AML-193 (cell line): ENCODE results near the gene FHOD3.
"Not testable (repeated sequence)": the region's sequence is repeated elsewhere in the genome, so short reads cannot be mapped to it uniquely, and the experiment has no call there.

Experiments used
- DNase-seq, 2 experiments: peaks; one replicate each; lab custom pipeline; 2025; lab: John Stamatoyannopoulos, UW

FHOD3 gene

DNA sequence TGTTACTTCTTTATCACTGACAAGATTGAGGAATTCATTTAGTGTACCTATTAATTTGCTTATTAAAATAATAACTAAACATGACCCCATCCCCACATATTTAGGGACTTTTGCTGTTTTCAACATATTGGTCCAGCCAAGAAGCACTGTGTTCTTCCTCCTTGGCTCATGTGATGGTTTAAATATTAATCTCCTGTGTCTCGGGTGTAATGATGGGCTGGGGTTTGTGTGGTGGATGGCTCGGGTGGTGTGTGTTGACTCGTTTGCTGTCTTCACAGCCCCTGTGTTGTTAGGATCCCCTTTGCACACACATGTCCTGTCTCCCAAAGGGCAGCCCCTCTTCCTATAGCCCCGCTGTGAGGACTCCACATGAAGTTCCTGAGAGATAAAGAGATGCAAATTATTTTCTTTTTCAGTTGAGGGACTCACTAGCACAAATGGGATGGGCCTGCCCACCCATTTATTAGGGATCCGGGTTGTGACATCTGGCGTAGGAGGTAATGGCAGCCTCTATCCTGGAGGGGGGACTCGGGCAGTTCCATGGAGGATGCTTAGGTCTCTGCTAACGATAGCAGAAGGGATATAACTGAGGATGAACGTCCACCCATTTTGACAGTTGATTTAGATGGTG lies 53.4 kb downstream of the FHOD3 start:
- DNase-seq: no peak

DNA sequence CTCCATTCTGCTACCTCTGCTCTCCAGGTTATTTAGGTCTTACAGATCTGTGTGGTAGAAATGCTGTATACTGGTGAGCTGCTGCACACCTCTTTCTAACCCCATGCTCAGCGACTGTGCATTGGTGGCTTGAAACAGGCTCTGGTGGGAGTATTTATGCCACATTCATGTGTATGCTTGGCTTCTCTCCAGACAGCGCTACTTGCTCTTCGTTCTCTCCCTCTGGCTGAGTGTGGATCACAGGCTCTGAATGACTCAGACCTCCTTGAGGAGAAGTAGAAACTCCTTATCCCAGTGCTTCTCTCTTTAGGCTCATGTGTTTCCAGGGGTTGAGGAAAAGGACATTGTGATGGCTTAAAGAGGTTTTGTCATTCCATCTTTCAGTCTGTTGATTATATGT lies 54.9 kb downstream of the FHOD3 start:
- no peak for DNase-seq

DNA sequence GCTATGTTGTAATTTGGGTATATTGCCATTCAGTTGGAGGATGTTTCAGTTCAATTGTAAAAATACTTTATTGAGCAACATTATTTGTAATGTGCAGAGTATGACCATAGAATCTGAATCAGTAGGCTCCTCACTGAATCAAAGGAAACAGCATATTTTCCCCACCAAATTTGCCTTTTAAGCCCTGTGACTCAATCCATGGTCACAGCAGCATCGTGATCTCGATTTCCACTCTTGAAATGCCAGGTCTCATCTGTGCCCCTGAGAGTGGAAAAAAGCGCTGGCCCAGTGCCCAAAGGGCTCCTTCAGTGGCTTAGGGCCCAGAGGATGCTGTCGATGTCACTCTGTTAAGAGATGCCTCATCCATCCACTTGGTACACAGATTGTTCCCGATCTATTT lies 57.5 kb downstream of the FHOD3 start:
- DNase-seq: no peak

DNA sequence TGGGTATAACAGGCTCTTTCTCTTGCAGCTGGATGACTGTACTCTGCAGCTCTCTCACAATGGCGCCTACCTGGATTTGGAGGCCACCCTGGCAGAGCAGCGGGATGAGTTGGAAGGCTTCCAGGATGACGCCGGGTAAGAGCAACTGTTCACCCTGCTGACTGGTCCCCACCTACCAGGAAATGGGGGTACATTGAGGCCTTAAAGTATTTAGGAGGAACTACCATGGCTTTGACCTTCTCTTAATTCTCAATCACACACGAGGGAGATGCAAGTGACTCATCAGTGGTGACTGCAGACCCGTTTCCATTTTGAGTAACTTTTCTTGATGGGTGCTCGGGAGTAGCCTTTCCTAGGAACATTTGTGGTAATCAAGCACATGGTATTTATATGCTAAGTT lies 58.0 kb downstream of the FHOD3 start:
- DNase-seq: no peak

DNA sequence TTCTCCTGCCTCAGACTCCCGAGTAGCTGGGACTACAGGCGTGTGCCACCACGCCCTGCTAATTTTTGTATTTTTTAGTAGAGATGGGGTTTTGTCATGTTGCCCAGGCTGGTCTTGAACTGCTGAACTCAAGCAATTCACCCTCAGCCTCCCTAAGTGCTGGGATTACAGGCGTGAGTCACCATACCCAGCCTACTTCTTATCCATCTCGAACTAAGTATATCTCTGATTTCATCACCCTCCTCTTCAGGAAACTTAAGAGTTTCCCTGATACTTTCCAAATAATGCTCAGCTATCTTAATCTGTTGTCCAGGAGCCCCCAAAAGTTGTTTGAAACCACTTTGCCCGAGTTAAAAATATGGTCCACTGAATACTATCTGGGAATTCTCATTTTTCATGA lies 59.2 kb downstream of the FHOD3 start:
- not testable (repeated sequence) for DNase-seq

DNA sequence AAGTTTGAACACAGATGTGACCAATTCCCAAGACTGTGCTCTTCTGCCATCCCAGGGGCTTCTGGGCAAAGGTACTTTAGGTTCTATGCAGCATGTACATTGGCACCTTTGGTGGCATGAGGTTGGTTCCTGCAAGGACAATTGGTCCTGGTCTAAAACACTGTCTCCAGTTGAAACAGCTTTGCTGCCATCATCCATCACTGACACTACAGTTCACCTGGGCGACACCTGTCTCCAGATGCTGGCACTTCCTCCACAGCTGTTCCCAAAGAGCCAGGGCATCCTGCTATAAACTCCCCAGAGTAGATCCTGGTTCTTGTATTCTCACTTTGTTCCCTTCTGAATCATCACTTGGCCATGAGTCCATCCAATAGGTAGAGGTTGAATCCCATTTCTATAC lies 60.6 kb downstream of the FHOD3 start:
- no peak for DNase-seq

DNA sequence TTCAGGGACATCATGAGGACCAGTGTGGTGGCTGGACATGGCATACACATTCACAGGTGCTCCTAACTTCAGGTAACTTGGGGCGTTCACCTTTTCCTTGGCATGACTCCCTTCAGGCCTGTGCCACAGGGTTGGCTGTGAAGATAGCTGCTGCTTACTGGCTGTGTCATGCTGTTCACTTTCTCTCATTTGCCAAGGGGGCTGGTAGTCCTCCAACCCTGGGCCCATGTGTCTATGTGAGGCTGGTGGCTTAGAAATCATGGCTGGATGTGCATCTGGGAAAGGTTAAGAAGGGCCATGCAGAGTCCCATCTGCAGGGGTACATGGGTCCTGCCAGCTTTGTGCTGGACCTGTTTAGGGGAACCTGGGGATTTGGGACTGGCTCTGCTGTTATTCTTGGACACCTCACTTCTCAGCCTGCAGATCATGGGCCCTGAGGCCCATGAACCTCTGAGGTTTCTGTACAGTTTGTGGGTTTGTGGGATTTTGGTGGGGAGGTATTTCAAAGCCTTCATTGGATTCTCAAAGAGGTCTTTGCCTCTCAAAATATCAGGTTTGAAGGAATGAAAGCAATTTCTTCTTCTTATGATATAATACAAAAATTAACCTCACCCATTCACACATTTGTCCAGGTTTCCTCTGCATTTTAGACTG lies 62.9 kb downstream of the FHOD3 start:
- DNase-seq: no peak

DNA sequence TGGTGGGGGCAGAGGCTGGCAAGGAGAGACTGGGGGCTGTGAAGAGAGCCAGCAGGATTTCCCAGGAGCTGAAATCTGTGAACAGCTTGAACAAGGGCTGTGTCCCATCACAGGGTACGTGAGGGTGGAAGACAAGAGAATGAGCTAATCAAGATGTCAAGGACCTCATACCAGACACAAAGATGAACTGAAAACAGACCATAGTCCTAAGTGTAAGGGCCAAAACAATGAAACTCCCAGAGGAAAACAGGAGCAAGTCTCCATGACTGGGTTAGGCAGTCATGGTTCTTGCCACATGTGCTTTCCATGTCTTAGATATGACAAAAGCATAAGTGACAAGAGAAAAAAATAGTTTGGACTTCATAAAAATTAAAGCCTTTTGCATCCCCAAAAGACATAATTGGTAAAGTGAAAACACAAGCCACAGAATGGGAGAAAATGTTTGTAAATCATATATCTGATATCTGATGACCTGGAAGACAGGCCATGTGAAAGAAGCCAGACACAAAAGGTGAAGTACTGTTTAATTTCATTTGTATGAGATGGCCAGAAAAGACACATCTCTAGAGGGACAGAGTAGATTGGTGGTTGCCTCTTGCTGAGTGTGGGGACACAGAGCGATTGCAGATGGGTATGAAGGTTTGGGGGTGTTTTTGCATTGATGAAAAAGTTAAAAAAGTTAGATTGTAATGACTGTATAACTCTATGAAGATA lies 67.6 kb downstream of the FHOD3 start:
- DNase-seq: no peak

DNA sequence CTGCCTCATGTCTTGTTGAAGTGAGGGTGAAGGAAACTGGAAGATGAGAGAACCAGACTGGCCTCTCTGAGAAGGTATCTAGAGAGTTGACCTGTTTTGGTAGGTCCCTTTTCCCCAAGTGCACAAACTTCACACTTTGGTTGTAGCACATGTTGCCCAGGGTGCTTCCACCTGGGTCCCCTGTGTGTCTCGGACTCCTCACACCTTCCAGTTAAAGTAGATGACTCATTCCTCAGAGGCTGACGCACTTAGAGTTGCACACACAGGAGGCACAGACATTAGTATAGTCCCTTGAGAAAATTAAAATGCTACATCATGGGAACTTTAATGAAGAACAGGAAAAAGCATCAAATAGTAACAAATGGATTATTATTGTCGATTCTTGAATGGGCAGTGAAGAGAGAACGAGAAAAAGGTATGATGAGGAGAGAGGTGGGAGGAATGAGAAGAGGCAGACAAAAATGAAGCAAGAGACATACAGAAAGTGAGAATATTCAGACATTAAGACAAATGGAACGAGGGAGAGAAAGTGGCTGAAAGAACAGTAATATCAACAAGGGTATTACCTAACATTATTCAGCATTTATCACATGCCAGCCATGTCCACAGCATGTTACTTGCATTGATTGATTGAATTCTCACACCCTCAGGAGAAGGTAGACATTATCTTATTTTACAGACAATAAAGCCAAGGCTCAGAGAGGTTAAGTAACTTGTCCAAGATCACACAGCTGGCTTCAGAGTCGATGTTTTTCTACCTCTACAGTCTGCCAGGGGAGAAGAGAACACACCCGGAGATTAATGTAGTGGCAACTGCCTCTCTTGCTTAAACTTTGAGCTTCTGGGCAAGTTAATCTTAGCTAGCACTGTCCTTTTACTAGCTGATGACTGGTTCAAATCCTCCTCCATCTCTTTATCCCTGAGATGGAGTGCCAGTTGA lies 68.6 kb downstream of the FHOD3 start:
- no peak for DNase-seq

DNA sequence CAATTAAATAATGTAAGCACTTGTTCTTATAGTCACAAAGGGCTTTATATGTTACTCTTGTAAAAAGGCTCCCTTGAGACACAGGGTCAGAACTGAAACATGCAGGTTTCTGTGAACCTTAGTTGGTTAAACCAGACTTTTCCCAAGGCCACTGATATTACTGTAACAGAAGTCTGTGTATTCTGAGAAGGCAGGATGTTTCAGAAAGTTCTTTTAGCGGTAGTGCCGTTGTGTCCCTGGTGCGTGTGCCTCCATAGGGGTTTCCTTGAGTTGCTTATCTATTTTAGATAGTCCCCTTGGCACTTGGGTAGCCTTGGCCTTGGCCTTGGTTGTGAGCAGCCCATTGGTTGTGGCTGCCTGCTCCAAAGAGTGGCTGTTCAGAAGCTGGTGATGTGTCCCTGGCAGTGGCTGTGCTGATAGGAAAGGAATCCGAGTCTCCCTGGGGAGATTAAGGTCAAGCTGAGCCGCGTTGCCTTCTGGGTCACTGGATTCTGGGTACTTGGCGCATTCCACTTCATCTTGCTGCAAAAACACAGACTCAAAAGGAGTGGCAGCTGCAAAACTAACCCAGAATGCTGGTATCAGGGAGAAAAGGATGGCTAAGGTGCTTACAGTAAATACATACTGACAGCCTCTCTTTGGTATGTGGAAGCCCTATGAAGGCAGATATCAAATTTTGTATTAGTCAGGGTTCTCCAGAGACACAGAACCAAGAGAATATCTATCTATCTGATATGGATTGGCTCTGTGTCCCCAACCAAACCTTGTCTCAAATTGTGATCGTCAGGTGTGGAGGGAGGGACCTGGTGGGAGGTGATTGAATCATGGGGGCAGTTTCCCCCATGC lies 69.7 kb downstream of the FHOD3 start:
- no peak for DNase-seq

DNA sequence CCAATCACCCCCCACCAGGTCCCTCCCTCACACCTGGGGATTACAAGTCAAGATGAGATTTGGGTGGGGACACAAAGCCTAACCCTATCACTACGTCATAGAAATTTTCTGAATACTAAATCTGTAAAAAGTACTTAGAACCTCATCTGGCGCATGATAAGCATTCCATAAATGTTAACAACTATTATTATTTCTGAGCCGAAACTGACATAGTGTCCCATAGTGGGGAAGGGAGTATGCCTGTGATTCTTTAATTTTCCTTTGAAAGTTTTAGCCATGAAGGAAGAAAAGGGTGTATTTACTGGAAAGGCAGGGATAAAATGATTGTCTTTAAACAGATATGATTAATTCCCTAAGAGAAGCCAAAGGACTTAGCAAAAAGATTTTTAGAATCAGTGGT lies 71.4 kb downstream of the FHOD3 start:
- DNase-seq: no peak

DNA sequence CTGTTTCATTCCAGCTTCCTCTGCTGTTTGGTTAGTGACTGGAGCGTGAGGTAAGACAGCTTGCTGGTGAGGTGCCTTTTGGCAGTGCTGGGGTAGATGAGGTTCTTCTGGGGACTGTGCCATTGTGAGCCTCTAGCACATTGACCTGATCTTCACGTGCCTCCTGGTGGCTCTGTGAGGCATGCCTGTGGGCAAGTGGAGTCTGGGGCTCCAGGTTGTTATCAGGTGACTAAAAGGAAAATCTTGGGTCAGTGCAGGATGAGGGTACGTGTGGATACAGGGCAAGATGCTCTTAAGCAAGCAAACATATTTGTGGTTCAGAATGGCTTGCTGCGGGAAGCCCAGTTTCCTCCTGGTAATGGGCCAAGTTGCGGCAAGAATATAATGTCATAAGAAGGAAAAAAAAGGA lies 75.4 kb downstream of the FHOD3 start:
- DNase-seq: peak; percentile 58 to 67

DNA sequence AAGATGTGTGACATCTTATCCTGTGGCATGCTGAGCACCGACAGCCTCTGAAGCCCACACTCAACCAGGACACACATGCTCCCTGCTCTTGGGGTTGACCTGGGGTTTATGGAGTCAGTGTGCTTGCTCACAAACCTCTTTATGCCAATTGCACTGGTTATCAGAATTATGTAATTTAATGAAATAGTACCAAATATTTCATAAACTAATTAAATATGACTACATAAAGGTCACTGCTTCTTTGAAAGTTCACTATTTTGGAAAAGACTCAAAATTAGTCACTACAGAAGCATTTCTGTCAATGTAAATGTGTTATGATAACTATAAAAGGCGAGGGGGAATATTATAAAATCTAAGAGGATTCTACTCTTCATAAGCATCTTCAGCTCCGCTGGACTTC lies 76.7 kb downstream of the FHOD3 start:
- DNase-seq: no peak

DNA sequence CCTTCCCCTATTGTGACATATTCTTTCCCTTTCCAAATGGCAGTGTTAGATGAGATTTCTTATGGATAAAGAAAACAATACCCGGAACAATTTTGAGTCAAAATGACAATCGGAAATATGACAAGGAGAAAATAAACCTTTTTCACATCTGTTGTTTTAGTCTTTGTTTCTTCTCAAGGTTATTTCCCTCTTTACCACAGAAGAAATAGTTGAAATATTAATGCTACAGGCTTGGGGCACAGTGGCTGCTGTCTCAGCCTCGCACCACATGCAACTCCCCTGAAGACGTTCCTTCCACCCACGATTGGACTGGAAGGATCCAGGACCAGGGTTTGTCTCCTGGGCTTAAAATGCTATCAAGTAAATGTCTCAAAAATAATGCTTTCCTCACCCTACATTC lies 77.6 kb downstream of the FHOD3 start:
- DNase-seq: no peak

DNA sequence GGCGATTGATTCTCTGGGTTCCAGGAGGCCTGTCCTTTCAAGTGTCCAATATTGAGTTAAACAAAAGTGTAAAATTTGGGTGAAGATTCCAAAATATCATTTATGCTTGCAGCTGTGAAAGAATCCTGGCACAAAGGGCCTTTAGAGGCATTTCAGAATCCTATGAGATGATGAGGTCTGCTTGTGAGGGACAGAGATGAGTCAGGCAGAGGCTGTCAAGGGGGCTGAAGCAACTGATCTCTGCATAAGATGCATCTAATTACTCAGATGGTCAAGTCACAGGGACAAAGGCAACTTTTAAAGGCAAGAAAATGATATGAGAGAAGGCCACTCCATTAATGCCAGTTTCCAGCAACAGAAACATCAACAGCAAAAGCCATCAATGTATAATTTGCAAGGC lies 78.8 kb downstream of the FHOD3 start:
- DNase-seq: no peak

DNA sequence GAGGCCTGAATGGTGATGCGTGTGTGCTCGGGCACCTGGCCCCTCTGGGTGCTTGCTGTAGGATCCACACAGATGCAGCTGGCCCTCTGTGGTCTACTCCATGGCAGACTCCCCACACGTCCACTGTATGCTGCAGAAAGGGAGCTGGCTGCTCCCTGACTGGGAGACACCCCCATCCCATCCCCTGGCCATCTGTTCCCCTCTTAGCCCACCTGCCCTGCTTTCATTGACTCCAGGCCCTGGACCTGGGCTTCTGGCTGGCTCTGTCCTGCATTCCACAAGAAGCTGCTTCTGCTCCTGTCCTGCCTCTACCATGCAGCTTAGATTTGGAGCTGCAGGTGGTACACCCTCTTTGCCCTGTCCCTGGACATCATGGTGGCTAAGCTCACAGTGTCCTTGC lies 80.1 kb downstream of the FHOD3 start:
- no peak for DNase-seq

DNA sequence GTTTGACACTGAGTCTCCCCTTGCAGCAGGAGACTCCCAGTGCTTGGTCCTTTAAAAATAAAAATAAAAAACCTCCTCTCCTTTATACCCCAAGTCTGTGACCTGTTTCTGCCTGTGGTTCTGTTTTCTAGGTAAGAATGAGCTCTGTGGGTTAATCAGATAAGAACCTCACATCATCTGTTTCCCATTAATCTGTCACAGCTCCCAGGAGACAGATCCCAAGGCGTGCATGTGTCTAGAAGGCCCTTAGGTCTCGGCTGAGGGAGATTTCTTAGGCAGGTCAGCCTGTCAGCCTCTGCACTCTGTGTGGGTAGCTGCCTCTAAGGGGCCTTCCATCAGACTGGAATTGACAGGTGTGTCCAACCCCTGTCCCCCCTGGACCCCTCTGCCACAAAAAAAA lies 80.7 kb downstream of the FHOD3 start:
- DNase-seq: no peak

DNA sequence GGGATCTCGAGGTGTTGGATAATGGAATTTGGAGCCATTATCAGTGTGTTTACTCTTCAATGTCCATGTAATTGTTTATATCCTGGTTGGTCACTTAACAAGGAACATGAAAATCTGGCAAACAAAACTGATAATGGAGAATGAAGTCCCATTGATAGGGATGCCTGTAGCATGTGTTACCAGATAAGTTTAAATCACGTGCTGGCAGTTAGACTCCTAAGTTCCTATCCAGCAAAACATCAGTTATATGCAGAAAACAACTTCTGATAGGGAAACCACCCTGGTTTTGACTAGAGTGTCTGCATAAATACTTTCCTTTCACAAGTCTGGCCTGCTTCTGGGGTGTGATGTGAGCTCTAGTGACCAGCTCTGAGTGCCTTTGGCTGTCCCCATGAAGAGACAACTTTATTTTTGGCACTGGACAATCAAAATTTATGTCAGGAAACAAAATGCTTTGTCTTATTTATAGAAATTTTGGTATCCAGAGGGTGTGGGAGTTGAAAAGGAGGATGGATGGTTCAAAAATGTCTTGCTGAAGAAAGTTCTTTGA lies 82.0 kb downstream of the FHOD3 start:
- no peak for DNase-seq

DNA sequence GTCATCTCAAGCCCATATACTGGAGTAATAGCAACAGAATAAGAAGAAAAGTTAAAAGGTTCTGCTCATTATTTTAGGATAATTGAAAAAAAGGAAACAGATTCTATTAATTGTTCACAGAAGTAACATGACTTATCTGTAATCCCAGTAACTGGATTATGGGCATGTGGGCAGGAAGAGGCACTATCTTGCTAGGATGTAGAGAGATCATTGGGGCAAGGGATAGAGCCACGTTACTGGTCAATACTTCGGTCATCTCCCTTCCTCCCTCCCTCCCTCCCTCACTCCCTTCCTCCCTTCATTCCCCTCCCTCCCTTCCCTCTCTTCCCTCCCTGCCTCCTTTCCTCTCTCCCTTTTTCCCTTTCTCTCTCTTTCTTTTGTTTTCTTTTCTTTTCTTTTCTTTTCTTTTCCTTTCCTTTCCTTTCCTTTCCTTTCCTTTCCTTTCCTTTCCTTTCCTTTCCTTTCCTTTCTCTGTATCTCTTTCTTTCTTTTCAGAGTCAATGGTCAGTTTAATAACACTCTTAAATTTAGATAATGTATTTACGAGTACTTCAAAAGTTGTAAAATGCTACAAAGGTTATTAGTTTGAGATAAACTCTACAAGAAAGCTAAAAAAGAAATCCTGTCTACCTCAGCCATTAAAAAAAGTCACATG lies 82.8 kb downstream of the FHOD3 start:
- no peak for DNase-seq

DNA sequence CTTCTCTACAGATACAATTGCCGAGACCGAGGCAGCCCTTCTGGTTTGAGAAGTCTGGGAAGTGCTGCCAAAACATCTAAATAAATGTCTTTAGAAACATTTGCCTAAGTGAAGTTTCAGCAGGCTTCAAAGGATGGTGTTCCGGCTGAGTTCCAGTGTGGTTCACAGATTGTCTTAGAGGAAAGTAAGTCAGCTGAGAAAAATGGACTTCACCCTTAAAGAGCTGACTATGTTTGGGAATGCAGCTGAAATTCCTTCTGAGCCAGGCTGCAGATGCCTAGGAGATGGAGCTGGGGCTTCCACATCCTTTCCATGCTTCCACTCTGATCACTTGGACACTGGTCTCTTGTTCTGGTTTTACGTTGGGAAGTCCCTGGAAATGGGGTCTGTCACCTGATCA lies 83.6 kb downstream of the FHOD3 start:
- no peak for DNase-seq

DNA sequence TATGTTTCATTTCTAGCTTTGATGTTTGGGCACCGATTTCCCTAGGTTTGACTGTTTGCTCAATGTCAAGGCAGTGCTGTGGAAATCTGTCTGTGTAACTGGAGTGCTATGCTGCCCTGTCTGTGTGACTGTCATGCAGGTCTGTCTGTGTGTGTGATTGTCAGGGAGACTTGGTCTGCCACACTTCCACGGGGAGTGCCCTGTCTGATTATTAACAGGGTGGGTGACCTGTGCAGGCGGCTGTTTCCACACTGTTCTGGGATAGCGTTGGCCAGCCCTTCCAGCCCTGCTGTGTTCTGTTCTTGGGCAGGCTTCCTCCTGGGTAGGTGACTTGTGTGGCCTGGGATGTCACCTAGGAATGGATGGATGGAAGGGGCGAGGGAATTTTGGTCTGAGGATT lies 85.3 kb downstream of the FHOD3 start:
- no peak for DNase-seq
